Hippocampal formation (tissue), 2 donors: ENCODE data around the gene GPC4.
"Not testable (repeated sequence)": the region's sequence is repeated elsewhere in the genome, so short reads cannot be mapped to it uniquely, and the experiment has no call there.

ENCODE experiments used
- DNase-seq, 2 donors: peaks; one replicate each; lab custom pipeline; 2025; lab: John Stamatoyannopoulos, UW

Gene GPC4

DNA sequence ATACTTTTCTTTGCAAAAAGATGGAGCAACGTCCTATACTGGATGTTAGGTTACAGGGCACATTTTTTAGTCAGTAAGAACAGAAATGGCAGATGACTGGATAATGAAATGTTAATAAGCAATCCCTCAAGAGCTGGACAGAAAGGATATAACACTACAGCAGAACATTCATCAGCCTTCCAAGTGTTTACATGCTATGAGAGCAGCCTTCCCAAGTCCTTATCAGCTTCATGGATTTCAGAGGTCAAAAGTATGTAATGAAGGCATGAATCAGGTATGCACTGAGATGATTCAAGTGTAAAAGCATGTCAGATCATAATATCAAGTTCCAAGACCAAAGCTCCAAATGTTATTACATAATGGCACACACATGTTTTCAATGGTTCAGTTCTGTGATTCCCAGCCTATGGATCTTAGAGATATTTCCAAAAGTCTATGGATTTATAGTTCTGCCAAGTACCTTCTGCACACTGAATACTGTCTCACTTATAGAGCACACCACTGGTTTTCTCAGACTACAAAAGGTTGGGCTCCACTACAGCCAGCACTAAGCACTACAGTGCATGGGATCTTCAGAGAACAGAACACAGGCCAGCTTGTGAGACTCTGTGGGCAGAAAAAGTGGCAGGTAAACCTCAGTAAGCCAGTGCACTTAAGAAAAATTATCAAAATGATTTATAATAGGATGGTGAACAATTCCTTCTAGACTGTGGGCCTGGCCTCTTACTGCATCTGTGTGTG is 49.2 kb downstream of the GPC4 start:
- no peak for DNase-seq

DNA sequence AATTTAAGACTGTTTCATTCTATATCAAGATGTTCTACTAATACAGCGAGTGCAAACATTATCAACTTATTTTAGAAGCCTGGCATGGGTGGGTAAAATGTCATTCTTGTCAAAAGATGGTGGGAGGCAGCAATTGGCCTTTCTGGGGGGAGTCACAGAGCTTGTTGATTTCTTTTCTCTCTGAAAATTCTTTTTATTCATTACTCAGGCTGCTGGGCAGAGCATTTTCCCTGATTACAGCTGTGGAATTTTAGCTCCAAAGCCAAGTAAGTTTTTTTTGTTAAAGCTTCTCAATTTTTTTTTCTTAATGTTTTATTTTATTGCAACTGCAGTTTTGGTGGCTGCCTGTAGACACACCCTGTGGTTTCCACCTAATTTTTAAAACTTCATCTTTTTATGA is 50.4 kb downstream of the GPC4 start:
- no peak for DNase-seq

DNA sequence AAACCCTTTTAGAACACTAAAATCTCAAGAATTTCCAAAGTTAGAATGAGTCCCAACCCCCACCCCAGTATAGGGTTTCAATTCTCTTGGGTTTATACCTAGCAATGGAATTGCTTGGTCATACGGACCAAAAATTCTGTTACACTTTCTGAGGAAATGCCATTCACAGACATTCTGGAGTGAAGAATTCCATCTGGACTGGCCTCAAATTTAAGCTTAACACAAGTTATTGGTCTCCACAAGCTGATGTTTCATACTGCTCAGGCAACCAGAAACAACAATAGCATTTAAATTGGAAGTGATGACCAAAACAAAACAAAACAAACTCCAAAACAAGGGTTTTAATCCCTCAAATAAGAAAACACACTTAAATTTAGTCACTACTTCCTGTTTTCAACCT is 51.1 kb downstream of the GPC4 start:
- DNase-seq = no peak

DNA sequence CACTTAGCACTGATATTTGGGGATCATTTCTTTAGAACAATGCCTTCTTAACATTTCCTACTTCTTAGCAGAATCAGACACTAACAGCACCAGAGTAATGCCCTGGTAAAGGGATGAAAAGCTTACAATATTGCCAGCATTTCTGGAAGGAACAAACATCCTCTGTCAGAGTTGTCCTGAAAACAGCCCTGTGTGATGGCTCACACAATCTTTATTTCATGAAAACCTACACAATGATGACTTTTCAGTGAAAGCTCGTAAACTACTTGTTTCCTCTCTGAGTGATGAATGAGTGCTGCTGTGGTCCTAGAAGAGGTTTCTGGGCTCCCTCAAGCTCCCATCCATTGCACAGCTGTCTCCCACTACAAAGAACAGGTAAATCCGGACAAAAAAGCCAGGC is 52.8 kb downstream of the GPC4 start:
- DNase-seq = no peak

DNA sequence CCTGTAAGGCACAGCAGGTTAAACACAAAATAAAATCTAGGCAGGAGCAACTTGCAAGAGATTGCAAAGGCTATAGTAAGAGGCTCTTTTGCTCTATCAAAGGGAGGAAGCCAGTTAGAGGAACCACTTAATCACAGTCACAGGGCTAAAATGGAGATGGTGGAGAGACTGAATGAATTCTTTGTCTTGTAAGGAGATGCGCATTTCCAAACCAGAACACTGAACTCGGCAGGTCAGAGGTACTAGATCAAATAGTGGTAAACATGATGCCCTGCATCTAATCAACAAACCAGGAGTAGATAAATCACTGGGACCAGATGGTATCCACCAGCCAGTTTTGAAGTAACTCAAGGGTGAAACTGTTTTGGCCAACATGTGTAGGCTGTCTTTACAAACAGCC is 55.8 kb downstream of the GPC4 start:
- no peak for DNase-seq

DNA sequence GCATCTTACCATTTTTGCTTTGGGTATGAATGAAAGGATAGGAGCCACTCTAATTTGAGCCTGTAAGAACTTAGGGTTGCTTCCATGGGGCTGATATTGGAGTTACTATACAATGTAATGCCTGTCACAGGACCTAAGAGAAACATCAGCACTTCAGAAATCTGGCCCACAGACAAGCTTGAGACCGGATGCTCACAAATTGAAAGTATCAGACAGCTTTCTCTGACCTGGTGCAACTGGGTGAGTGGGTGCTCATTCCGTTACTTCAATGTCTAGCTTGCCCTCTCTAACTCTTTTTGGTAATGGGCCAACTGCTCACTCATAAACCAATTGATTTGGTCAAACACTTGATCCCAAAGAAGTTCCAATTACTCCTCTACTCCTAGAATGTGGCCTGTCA is 62.1 kb downstream of the GPC4 start:
- no peak for DNase-seq

DNA sequence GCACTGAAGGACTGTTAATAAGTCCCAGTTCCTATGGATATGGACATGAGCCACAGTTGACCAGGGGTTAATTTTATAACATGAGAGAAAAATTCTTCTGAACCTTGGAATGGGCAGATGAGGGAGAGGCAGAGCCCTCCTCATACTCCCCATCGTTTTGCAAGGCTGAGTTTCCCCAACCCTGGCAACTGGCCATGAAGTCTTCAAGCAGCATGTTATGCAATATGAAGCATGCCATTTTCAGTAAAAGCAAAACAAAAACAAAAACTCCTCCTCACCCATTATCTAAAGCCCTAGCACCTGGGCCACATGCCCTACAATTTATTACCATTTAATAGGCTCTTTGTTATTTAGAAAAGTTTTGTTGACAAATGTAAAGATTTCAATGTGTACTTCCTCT is 64.5 kb downstream of the GPC4 start:
- no peak for DNase-seq

DNA sequence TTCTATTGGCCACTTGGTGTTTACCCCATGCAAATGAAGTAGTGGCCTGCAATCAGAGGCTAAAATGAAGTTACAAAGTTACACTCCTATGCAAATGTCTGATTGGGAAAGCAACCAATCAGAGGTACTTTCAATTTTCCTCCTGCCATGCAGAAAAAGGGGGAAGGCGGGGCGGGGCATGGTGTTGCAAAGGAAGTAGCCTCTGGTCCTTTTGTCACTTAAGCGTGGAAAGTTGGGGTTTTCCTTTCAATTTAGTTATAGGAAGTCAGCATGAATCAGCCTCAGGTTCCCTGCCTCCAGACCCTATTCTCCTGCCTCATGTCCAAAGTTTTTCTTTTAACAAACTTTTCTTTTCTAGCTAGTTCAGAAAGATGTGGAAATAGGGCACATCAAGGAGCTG is 69.3 kb downstream of the GPC4 start:
- no peak for DNase-seq

DNA sequence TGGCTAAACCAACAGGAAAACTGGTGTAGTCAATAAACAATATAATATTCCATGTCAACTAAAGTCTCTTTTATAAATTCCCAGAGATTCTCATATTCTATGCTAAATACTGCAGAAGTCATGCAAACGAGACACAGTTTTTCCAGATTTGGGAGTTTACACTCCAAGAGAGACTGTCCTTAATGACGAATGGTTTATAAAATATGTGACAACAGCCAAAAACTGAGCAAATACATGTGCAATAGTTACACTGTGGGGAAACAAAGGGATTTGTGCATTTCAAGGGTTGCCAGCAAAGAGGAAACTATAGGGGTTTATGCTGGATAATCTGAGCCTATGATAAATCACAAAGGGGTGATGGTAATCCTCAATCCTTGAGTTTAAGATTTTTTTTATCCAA is 75.7 kb downstream of the GPC4 start:
- no peak for DNase-seq

DNA sequence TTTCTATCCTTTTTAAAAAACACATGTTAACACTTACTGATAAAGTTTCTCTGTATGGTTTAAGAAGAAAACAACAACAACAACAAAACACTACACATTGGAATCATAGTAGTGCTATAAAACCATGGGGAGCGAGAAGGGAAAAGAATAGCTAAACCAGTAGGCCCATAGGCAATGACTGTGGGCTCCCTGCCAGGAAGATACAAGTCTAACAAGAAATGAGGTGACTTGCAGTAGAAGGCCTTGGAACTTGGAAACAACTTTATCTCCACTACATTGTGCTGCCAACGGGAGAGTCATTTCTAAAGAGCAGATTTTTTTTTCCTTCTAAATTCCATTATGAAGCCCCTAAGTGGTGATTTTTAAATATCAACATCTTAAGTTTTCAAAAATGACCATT is 78.0 kb downstream of the GPC4 start:
- no peak for DNase-seq

DNA sequence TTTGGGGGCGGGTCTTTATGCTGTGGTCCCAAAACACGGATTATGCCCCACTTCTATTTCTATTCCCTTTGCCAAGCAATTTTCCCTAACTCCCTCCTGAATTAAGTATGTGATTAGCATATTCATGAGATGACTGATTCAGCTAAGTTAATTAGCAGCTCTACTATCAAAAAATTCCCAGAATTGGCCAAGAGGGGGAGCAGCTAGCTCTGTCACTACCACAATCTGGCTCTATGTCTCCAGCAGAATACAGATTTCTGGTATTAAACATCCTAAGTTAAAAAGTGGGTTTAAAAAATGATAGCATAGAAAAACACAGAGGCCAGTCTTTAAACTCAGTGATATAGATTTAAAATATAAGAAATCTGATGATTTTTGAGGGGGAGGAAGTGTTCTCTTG is 80.3 kb downstream of the GPC4 start:
- peak in 1 of 2 donors; percentile 32 for DNase-seq

DNA sequence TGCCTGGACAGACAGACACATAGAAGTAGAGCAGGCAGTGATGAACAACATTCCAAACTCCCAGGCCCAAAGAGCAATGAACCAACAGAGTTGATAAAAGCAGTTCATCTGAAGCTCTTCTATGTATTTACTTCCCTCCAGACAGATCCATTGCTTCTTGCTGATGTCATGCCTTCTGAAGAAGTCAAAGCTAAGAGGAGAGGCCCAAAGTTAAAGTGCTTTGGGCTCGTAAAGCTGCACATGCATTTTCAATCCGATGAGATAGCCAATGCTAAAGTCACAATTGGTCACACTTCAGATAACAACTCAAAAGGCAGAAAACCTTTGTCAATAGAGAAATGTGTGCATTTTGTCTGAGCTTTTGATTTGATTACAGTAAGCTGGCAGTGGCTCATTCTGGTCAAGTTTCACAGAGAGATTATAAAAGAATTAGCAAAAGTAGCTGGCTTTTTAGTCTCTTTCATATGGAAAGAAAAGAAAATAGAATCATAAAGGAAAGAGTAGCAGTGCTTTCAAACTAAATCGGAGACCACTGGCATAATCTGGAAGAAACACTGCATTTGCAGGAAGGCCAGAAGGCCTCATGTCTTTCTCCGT is 82.0 kb downstream of the GPC4 start:
- no peak for DNase-seq

DNA sequence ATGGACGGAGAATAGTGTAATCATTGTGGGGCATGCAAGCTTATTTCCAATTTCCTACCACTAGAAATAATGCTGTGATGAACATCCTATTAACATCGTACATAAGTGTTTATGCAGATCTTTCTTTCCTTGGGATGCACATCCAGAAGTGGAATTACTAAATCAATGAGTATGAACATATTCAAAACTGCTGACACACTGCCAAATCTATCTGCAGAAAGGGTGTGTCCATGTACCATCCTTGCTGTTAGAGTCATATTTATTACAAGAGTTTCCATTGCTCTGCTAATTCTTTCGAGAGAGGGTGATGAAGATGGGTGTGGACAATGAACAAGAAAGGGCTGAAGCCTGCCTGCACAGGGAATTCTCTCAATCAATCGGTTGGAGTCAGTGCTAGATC is 82.6 kb downstream of the GPC4 start:
- DNase-seq = no peak

DNA sequence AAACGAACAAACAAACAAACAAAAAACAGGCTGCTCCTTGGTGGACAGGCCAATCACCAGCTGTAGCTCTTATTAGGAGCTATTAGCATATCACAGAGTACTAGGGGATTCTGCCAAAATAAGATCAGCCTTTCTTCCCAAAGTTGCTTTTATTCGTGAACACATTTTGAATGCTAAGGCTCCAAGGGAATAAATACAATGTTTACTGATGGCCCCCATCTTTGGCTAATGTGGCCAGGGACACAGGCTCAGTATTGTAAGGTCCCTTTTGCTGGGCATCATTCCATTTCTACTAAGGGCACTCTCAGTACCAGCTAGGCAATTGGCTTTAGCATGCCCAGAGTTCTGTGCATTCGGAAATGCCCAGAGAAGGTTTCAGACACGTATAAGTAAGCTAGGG is 84.3 kb downstream of the GPC4 start:
- no peak for DNase-seq

DNA sequence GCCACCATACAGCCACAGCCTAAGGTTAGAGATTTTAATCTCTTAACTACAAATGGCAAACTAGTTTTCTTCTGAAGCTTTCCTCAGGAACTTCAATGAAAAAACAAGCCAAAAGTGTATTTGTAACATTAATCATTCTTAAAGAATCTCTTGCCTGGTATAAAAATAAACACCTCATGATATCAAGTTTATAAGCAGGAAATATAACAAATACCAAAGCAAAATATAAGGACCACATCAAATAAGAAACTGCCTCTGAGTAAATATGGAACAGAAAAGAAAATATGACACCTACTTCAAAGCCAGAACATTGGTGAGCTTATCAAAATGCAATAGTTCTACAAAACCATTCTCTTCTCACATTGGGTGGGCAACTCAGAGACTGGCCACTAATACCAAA is 89.9 kb downstream of the GPC4 start:
- DNase-seq = no peak

DNA sequence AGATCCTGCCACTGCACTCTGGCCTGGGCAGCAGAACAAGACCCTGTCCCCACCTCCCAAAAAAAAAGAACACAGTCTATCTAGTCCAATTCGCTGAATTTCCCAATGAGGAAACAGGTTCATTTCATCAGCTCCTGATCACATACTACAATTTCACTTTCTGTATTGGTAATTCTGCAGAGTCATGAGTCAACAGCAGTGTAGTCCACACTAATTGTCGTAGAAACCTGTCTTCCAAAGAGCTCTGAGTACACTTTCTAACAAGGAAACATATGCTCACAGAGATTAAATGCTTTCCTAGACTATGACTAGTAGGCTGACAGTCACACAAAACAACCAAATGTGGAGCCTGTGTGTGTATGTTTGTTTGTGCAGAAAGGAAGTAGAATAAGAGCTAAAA is 91.9 kb downstream of the GPC4 start:
- no peak for DNase-seq

DNA sequence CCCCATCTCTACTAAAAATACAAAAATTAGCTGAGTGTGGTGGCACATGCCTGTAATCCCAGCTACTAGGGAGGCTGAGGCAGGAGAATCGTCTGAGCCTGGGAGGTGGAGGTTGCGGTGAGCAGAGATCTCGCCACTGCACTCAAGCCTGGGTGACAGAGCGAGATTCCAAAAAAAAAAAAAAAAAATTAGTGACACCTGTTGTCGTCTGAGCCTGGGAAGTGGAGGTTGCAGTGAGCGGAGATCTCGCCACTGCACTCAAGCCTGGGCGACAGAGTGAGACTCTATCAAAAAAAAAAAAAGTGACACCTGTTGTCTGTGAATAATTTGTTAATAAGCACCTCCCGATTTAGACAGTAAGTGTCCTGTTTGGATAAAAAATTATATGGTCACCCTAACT is 93.0 kb downstream of the GPC4 start:
- DNase-seq = not testable (repeated sequence)

DNA sequence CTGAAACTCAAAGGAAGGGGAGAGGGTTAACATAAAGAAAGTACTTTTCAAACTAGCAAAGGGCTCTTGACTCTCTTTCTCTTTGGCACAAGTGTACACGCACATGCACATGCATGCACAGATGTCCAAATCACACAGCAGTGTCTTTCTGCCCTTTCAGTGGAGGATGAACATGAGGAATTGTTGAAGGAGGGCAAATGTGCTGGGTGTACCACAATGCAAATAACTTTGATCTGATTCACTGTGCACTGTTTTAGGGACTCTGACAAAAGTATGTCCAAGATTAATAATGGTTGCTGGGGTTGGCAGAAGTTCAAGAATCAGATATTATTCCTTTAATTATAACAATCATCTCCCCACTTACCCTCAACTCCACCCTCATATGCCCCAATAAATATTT is 93.8 kb downstream of the GPC4 start:
- no peak for DNase-seq

DNA sequence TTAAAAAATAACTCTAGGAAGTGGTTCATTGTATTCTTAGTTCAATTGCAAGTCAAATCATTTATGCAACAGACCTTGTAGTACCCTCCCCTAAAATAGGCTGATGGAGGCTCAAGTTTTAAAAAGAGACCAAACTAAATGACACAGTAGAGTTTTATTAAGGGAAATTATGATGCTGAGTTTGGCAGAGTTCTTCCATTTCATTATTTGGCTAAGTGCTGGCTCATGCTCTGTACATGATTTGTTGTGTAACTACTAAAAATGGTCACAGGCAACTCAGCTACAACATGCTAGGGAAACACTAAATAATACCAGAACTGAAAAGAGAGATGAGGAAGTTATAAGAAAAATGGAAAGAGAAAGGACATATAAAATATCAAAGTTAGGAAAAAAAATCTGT is 101.0 kb downstream of the GPC4 start:
- DNase-seq = no peak

DNA sequence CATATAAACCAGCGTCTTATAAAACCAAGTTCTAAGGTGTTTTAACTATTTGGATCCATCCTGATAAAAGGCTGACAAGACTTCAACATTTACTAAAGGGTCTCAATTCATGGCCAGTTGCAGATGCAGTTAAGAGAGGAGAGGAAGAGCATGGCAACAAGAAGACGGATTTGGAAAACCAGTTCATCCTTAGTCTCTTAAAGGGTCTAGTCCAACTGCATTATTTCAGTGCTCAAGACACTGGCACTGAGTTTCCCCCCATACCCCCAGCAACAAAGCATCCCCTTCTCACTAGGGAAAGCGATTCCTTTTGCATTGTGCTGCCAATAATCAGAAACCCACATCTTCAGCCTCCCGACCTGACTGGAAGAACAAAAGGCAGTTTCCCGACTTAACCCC is 106.8 kb downstream of the GPC4 start:
- no peak for DNase-seq

DNA sequence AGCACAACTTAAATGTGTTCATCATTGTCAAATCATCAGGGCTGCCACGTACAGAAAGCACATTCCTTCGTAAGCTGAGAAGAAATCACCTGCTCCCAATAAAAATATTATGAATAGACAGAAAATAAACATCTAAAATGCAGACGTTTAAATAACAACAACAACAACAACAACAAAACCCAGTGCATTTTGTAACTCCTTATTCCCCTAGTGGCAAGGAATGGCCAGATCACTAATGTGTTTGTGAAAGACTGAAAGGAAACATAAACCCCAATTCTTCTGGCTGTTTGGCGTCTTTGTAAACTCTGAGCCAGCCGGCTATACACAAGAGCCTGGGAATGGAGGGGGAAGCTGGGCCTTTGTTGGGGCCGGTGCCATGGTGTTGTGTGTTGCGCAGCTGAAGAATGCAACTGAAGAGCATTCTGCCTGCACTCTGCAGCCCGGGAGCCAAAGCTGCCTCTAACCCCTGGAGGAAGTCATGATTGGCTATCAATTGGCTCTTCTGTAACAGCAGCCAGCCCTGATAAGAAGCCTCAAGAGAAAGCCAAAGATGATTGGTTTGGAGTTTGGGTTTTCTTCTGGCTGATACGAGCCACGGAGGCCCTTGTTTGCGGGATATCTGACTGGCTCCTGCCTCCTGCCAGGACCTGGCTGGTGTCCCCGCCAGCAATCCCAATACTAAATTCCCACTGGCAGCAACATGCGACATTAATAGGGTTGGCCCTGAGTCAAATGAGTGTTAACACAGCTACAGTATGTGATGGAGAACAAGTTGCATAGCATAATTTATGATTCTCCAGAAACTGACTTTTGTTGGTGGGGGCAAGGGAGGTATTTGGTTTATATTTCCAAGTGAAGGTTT is 107.4 kb downstream of the GPC4 start:
- no peak for DNase-seq

DNA sequence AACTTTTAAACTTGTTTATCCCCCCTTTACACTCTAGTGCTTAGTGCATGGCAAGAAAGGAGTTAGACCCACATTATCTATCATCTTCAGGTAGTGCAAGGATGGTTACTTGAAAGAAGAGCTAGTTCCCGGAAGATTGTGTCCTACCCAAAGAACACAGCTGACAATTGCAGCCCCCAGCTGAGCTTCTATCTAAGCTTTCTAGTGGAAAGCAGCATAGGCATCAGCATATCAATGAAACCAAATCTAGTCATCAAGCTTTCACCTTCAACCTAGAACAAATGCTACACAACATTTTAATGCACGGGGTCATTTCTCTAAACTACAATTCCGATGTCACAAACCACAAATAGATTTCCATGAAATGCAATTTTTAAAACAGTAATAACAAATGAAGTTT is 108.2 kb downstream of the GPC4 start:
- DNase-seq = no peak

DNA sequence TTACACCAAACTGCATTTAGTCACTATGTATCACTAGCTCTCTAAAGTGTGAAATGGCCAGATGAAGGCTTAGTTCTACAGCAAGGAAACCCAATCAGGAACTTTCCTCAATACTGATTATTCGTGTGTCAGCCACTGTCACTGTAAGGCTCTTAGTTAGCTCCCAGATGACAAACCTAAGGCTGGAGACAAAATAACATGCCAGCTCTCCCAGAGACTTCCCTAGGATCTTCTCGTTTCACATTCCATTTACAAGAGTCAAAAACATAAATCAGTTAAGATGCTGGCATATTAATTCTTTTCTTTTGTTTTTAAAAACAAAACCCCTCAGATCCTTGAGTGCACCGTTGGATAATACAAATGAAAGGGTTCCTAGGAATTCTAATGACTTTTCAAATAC is 109.0 kb downstream of the GPC4 start:
- DNase-seq = no peak
